ENCODE results near the gene CENPQ. TPM values are rescaled to one million over a fixed set of nuclear protein-coding genes. Genes with fewer than 3 reads are reported as not detected.

The CENPQ gene
- total and polyA plus RNA-seq, 12 donors: 3.3 to 6.9 (median 4.8) TPM

DNA sequence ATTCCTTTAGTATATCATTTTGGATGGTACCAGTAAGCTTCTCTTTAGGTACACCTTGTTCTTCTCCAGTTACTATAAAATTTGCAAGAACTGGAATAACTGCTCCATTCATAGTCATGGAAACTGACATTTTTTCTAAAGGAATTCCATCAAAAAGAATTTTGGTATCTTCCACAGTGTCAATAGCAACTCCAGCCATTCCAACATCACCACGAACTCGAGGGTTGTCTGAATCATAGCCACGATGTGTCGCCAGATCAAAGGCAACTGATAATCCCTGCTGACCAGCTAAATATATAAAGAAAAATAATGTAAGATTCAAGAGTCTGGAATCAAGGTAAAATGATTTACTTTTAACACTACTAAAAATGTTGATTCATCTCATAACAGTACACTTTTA, 5.4 kb upstream of the CENPQ start:
- ATAC-seq (no peak), DNase-seq (no peak)
- Histone ChIP-seq H3K4me3 (no peak overlapping the region), H3K27ac (no peak overlapping the region), H3K27me3 (no peaks in the 10 kb centered on the region), H3K36me3 (peaks cover 0 to 70% (median 17%) of the 10 kb centered on the region in 9 donors), H3K4me1 (peaks cover 0 to 25% (median 20%) of the 10 kb centered on the region in 9 donors), H3K9me3 (no peaks in the 10 kb centered on the region)
- intact Hi-C loops (cut with DNase I): no loop called here
- 74 to 75% methylated on average over 4 of the region's 4 CpGs for WGBS, 2 donors
- TF ChIP-seq, protein P1, sequence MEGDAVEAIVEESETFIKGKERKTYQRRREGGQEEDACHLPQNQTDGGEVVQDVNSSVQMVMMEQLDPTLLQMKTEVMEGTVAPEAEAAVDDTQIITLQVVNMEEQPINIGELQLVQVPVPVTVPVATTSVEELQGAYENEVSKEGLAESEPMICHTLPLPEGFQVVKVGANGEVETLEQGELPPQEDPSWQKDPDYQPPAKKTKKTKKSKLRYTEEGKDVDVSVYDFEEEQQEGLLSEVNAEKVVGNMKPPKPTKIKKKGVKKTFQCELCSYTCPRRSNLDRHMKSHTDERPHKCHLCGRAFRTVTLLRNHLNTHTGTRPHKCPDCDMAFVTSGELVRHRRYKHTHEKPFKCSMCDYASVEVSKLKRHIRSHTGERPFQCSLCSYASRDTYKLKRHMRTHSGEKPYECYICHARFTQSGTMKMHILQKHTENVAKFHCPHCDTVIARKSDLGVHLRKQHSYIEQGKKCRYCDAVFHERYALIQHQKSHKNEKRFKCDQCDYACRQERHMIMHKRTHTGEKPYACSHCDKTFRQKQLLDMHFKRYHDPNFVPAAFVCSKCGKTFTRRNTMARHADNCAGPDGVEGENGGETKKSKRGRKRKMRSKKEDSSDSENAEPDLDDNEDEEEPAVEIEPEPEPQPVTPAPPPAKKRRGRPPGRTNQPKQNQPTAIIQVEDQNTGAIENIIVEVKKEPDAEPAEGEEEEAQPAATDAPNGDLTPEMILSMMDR (IDR thresholded peaks at IDR 0.05): no peak

DNA sequence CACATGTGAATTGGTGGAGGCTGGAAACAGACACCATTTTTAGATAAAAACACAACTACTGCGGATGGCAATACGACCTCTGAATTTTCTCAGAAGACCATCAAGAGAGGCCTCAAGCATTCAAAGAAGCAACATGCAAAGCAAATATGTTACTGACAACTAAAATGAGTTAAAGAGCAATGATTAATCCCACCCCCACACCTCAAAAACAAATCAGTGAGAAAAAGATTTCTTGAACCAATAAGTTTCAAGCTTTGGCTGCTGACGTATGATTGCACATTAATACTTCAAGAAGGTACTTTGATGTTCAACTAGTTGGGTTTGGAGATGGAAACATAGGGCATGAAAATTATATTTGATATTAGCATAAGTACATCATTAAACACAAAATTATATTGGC, 1.1 kb upstream of the CENPQ start:
- no peak for DNase-seq
- intact Hi-C loops (cut with DNase I): no loop called here

DNA sequence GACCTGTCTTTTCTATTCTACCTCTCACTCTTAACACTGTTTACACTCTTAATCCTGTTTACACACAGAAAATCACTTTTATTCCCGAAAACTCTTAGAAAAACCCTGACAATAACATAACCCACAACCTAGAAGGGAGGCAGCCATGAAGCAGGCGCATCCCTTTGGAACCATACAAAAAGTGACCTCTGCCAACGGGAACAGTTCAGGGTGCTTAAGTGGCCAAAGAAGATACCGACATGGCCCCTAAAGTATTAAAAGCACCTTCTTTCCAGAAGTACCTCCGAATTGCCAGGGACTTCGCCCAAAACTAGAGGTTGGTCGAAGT, 607 bp upstream of the CENPQ start:
- peak overlapping the region; percentile 47 to 95 (median 76) for H3K4me3 ChIP-seq
- DNase-seq (no peak), ATAC-seq (peak in 5 of 8 donors; percentile 18 to 51 (median 37))
- 1 to 3% methylated on average over 7 of the region's 7 CpGs for WGBS, 2 donors
- H3K4me1 ChIP-seq: peaks cover 3 to 35% (median 29%) of the 10 kb centered on the region in 9 donors
- H3K36me3 ChIP-seq: peaks cover 0 to 22% (median 0%) of the 10 kb centered on the region in 9 donors
- intact Hi-C loops (cut with DNase I): no loop called here
- H3K9me3 ChIP-seq: no peaks in the 10 kb centered on the region
- TF ChIP-seq, protein P1 (IDR thresholded peaks at IDR 0.05): no peak
- H3K27me3 ChIP-seq: no peaks in the 10 kb centered on the region
- H3K27ac ChIP-seq: peak overlapping the region in 9 of 10 donors; percentile 70 to 92 (median 88)

More for the DNA sequence above, 1.1 kb upstream of the CENPQ start:
- Histone ChIP-seq H3K36me3 (peaks cover 0 to 27% (median 5%) of the 10 kb centered on the region in 9 donors), H3K9me3 (no peaks in the 10 kb centered on the region), H3K27me3 (no peaks in the 10 kb centered on the region), H3K4me3 (peak overlapping the region; percentile 47 to 95 (median 76)), H3K27ac (peak overlapping the region in 5 of 10 donors; percentile 76 to 91 (median 88)), H3K4me1 (peaks cover 3 to 35% (median 29%) of the 10 kb centered on the region in 9 donors)
- 40 to 42% methylated on average over 3 of the region's 3 CpGs for WGBS, 2 donors
- TF ChIP-seq, protein P1 (IDR thresholded peaks at IDR 0.05): no peak
- ATAC-seq: no peak

DNA sequence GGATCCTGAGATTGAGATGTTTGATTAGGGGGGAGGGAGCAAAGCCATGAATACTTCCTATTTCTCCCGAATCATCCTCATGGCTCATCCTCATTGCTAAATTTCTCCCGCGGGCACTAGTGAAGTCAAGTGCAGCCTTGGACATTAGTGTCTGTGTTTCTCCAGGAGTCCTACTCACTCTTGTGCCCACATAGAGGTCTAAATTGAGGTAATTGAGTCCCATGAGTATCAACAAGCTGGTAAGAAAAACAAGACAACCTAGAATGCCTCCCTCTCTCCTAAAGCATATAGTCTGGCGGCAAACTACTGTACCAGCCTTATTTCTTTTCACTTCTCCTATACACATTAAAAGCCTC, 420 bp downstream of the CENPQ start:
- no peaks in the 10 kb centered on the region for H3K9me3 ChIP-seq
- peaks cover 0 to 11% (median 0%) of the 10 kb centered on the region in 9 donors for H3K36me3 ChIP-seq
- DNase-seq (no peak), ATAC-seq (peak in 1 of 8 donors; percentile 20)
- peak overlapping the region in 7 of 10 donors; percentile 76 to 92 (median 88) for H3K27ac ChIP-seq
- intact Hi-C loops (cut with DNase I): no loop called here
- H3K27me3 ChIP-seq: no peaks in the 10 kb centered on the region
- TF ChIP-seq, protein P1 (IDR thresholded peaks at IDR 0.05): no peak
- WGBS, 2 donors: 1 to 2% methylated on average over 4 of the region's 4 CpGs
- H3K4me3 ChIP-seq: peak overlapping the region; percentile 47 to 95 (median 76)
- H3K4me1 ChIP-seq: peaks cover 3 to 35% (median 29%) of the 10 kb centered on the region in 9 donors
